HG03159 (cell line): Measurements from ENCODE around the gene PLEKHH1.

ENCODE experiments used
- ATAC-seq: cut with Tn5 transposase; IDR thresholded peaks from one replicate; pipeline ENCODE4 v1.9.1; 2021; ENCODE audit warnings: mild to moderate bottlenecking, moderate library complexity; ENCODE audit not compliant: unreplicated experiment

The PLEKHH1 gene

GRCh38 chr14:67562025-67562775, 29.1 kb downstream of the PLEKHH1 start:
- no peak for ATAC-seq

- no peak for ATAC-seq
Measured at GRCh38 chr14:67562776-67563150, 29.7 kb downstream of the PLEKHH1 start.

GRCh38 chr14:67564236-67564635, 31.1 kb downstream of the PLEKHH1 start:
- ATAC-seq, result no peak

- ATAC-seq, result no peak
Measured at GRCh38 chr14:67566908-67567307, 33.8 kb downstream of the PLEKHH1 start.

GRCh38 chr14:67567654-67568053, 34.6 kb downstream of the PLEKHH1 start:
- no peak for ATAC-seq

- no peak for ATAC-seq
Measured at GRCh38 chr14:67569011-67569650, 36.0 kb downstream of the PLEKHH1 start.

GRCh38 chr14:67569651-67570290, 36.7 kb downstream of the PLEKHH1 start:
- no peak for ATAC-seq

GRCh38 chr14:67570453-67570852, 37.4 kb downstream of the PLEKHH1 start:
- ATAC-seq, result no peak

- ATAC-seq, result peak; percentile 64
Measured at GRCh38 chr14:67571275-67571990, 38.3 kb downstream of the PLEKHH1 start.

GRCh38 chr14:67571991-67572323, 38.9 kb downstream of the PLEKHH1 start:
- ATAC-seq, result no peak

GRCh38 chr14:67572608-67573007, 39.5 kb downstream of the PLEKHH1 start:
- no peak for ATAC-seq

- no peak for ATAC-seq
Measured at GRCh38 chr14:67573228-67574010, 40.3 kb downstream of the PLEKHH1 start.

- ATAC-seq, result no peak
Measured at GRCh38 chr14:67574156-67574555, 41.1 kb downstream of the PLEKHH1 start.

- no peak for ATAC-seq
Measured at GRCh38 chr14:67574806-67575205, 41.7 kb downstream of the PLEKHH1 start.

GRCh38 chr14:67575684-67576083, 42.6 kb downstream of the PLEKHH1 start:
- no peak for ATAC-seq

- ATAC-seq, result no peak
Measured at GRCh38 chr14:67576216-67576955, 43.3 kb downstream of the PLEKHH1 start.

- no peak for ATAC-seq
Measured at GRCh38 chr14:67577181-67577808, 44.2 kb downstream of the PLEKHH1 start.

- no peak for ATAC-seq
Measured at GRCh38 chr14:67577909-67578749, 45.0 kb downstream of the PLEKHH1 start.

GRCh38 chr14:67579040-67579439, 46.0 kb downstream of the PLEKHH1 start:
- ATAC-seq, result no peak
